Right cardiac atrium (tissue), 5 donors: Measurements from ENCODE around the gene SDK1. TPM values are rescaled to one million over a fixed set of nuclear protein-coding genes. Genes with fewer than 3 reads are reported as not detected.

Experiments used
- ATAC-seq, 2 donors: fragments of 200-7000 bp; cut with Tn5 transposase; one replicate each; pipeline versions ENCODE4 v1.8.0 to v1.9.1; 2020; ENCODE audit warnings: moderate library complexity in 2 of 2, mild to moderate bottlenecking in 1 of 2
- DNase-seq, 3 donors: peaks; one replicate each; pipeline ENCODE4 v3.0.0-alpha.2; 2020
- H3K27ac ChIP-seq: one replicate; pipeline ENCODE4 v1.5.1; 2013; ENCODE audit warnings: mild to moderate bottlenecking, low read length, control low read depth, moderate library complexity
- H3K27me3 ChIP-seq: one replicate; pipeline ENCODE4 v1.6.1; 2013; ENCODE audit not compliant: control insufficient read depth, insufficient read depth
- H3K4me1 ChIP-seq: one replicate; pipeline ENCODE4 v1.6.1; 2013; ENCODE audit warnings: low read length; ENCODE audit not compliant: control insufficient read depth, insufficient read depth
- H3K4me3 ChIP-seq: one replicate; pipeline ENCODE4 v1.5.1; 2013; ENCODE audit warnings: low read length, control low read depth
- H3K9me3 ChIP-seq: one replicate; pipeline ENCODE4 v1.6.1; 2013; ENCODE audit warnings: low read length; ENCODE audit not compliant: control insufficient read depth
- WGBS: extraction: QIAGEN DNeasy Blood & Tissue Kit; methylation state at CpG from one replicate; pipeline ENCODE4 v1.1.7; 2013; 5-methylcytosine and 5-hydroxymethylcytosine counted together
- intact Hi-C, 4 donors: fragments of 100-400 bp; cut with DNase I; formaldehyde crosslinking; loops; one replicate each; pipeline versions ENCODE4 v1.11.0 to v1.14.0; 2022 to 2023
- polyA plus RNA-seq: library from polyadenylated mRNA; stranded (reverse); fragments of 200-250 nt; gene quantifications from one replicate; pipeline ENCODE4 v1.2.3, GENCODE V29; 2013
- total RNA-seq, 4 donors: library from RNA; stranded (reverse); fragmentation: NEBNext Ultra II Directional; extraction: Animal tissue kit (Norgen Biotek cat#: 25700); gene quantifications; one replicate each; pipeline ENCODE4 v1.2.1, GENCODE V29; 2021
- donor health status: healthy with polysubstance abuse.
- donor health status: DM: no; HTN: yes; CAD: no.
- donor health status: DM: no; HTN: no; CAD: no.
- donor health status: DM: no; HTN: yes; CAD: no; lungs with severe emphysema.
- donor health status: DM: yes; HTN: yes; CAD: no.

SDK1 gene
- total and polyA plus RNA-seq, 5 donors, result 0.97 to 3.2 (median 2.4) TPM

- no peak for DNase-seq
- Histone ChIP-seq H3K9me3 (no peaks in the 10 kb centered on the region), H3K4me3 (no peak overlapping the region), H3K4me1 (no peaks in the 10 kb centered on the region), H3K27me3 (no peaks in the 10 kb centered on the region), H3K27ac (no peak overlapping the region)
- 80% methylated on average over 3 of the region's 3 CpGs for WGBS
- intact Hi-C loops, result no loop called here
- ATAC-seq, result no peak
Measured at GRCh38 chr7:4279216-4279615, 978.2 kb downstream of the SDK1 start.

DNA sequence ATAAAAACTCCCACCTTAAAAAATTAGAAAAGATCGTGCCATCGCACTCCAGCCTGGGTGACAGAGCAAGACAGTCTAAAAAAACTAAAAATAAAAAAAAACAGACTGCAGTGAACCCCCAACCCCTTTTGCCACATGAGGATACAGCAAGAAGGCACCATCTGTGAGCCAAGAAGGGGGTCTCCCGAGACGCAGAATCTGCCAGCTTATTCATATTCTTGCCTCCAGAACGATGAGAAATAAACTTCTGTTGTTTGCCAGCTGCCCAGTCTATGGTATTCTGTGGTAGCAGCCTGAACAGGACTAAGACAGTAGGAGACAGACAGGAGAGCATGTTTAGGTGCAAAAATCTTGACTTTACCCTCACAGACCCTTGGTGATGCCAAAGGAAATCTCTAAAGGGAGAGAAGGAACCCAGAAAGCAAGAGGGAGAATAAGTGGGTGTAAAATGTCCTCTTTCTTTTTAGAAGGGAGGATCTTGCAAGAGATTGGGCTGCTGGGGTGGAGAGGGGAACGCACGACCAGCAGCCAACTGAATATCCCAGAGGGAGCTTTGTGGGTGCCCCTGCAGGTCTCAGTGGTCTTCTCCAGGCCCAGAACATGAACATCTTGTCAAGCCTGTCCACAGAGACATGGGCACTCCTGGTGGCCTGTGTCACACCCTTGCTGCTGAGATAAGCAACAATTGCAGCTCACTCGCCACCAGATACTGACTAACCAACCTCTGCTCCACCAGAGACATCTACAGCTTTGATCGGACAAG, 980.4 kb downstream of the SDK1 start:
- intact Hi-C loops, result no loop called here
- 67% methylated on average over 9 of the region's 9 CpGs for WGBS
- no peak overlapping the region for H3K27ac ChIP-seq
- ATAC-seq (no peak), DNase-seq (no peak)
- H3K9me3 ChIP-seq, result no peaks in the 10 kb centered on the region
- H3K27me3 ChIP-seq, result no peaks in the 10 kb centered on the region
- no peak overlapping the region for H3K4me3 ChIP-seq
- no peaks in the 10 kb centered on the region for H3K4me1 ChIP-seq

DNA sequence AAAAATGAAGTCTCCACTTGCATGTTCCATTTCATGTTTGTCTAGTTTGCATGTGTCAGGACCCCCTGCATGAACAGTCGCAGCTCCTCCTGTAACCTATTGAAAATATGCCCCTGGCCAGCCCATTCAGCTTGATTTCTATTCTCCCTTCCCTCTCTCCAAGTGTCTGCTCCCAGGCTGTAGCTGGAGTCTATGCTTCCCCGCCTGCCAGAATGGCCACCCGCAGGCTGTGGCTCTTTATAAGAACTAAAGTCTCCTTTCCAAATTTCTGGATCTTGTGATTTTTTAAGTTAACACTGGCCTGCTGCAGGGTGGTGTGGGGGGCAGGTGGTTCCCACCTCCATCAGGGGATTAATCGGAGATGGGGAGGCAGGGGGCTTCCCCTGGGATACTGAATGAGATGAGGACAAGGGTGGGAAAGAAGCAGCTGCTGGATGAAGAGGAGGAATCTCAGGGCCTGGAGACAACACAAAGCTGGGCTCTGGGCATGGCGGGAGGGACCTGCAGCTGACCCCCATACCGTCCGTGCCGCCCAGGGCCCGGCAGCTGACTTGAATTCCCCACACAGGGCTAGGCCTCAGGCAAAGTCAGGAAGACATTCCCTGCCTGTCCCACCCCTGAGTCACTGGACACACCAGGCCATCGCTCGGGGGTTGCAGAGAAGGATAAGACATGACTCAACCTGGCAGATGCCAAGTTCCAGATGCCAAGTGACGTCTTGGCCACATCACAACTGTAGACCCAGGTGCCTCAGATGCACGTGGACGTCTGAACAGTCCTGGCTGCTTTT, 981.6 kb downstream of the SDK1 start:
- no peaks in the 10 kb centered on the region for H3K9me3 ChIP-seq
- no peak overlapping the region for H3K4me3 ChIP-seq
- intact Hi-C loops, result no loop called here
- H3K27me3 ChIP-seq, result no peaks in the 10 kb centered on the region
- ATAC-seq (no peak), DNase-seq (no peak)
- 78% methylated on average over 14 of the region's 14 CpGs for WGBS
- no peaks in the 10 kb centered on the region for H3K4me1 ChIP-seq
- H3K27ac ChIP-seq, result no peak overlapping the region

GRCh38 chr7:4286351-4286750, 985.3 kb downstream of the SDK1 start:
- ATAC-seq (no peak), DNase-seq (no peak)
- Histone ChIP-seq H3K27me3 (no peaks in the 10 kb centered on the region), H3K9me3 (no peaks in the 10 kb centered on the region), H3K4me3 (no peak overlapping the region), H3K27ac (no peak overlapping the region), H3K4me1 (no peaks in the 10 kb centered on the region)
- intact Hi-C loops, result no loop called here
- 46% methylated on average over 9 of the region's 9 CpGs for WGBS

- WGBS, result 89% methylated on average over 1 of the region's 1 CpG
- no peak for ATAC-seq
- Histone ChIP-seq H3K4me3 (no peak overlapping the region), H3K4me1 (no peaks in the 10 kb centered on the region), H3K27me3 (no peaks in the 10 kb centered on the region), H3K9me3 (no peaks in the 10 kb centered on the region), H3K27ac (no peak overlapping the region)
- intact Hi-C loops, result no loop called here
- DNase-seq, result no peak
Measured at GRCh38 chr7:4288791-4289394, 987.8 kb downstream of the SDK1 start.

DNA sequence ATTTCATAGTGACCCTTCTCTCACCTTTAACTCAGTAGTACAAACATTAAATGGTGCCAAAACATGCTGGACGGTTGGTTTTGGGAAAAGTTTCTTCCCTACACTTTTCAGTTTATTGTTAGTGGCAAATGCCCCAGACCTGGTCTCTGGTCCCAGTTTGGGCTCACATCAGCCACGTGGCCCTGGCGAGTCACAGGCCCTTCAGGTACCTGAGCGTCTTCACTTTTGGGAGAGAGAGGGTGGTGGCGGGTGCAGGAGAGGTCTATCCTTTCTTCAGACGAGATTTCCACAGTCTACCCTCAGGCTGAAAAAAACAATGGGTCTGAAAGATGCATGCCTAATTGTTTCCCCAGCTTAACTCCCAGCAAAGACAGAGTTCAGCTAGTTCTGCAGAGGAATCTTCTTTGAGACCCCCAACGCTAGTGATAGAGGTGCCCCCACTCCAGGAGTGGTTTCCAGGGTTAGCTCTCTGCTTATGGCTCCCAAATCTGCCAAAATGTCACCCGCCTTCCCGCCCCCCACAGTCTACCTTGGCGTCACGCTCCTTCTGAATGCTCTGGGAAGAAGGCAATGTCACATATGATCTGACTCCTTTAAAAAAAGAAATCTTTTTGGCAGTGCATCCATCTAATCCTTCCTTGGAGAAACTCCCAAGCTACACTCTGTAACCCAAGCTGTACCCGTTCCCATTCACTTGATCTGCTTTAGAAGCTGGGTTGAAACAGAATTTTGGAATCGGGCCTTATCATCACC, 996.3 kb downstream of the SDK1 start:
- 81% methylated on average over 13 of the region's 13 CpGs for WGBS
- H3K27me3 ChIP-seq, result no peaks in the 10 kb centered on the region
- H3K4me1 ChIP-seq, result no peaks in the 10 kb centered on the region
- H3K4me3 ChIP-seq, result no peak overlapping the region
- ATAC-seq (no peak), DNase-seq (no peak)
- H3K27ac ChIP-seq, result no peak overlapping the region
- intact Hi-C loops, result no loop called here
- no peaks in the 10 kb centered on the region for H3K9me3 ChIP-seq

DNA sequence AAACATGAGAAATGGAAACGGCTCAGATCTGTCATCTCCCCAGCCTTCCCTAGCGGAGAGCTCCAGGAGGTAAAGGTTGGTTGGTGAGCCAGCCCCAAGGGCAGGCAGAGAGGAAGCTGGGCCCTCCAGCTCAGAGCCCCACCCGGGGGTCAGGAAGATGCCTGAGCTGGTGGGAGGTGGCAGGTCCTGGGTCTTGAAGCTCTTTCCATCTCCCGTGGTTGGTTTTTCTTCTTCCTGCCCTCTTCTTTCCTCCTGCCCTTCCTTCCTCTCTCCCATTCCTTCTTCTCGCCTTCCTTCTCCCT, 996.8 kb downstream of the SDK1 start:
- H3K27me3 ChIP-seq, result no peaks in the 10 kb centered on the region
- H3K4me3 ChIP-seq, result no peak overlapping the region
- WGBS, result 76% methylated on average over 5 of the region's 5 CpGs
- H3K27ac ChIP-seq, result no peak overlapping the region
- H3K9me3 ChIP-seq, result no peaks in the 10 kb centered on the region
- H3K4me1 ChIP-seq, result no peaks in the 10 kb centered on the region
- intact Hi-C loops, result no loop called here
- no peak for ATAC-seq
- no peak for DNase-seq

DNA sequence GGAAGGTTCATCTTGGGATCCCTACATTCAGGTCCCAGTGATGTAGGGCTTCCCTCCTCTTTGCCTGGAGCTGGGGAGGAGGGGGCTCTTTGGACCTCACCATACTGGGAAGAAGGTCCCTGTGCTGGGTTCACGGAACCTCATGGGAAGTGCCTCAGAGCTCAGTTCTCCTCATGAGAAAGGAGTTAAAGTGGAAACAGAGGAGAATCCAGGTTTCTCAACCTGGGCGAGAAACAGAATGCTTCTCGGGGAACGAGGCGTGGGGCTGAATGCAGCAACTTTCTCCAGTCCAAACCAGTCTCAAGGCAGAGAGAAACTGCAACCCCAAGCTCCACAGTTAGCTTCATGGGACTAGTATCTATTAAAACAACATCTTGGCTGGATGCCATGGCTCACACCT, 998.4 kb downstream of the SDK1 start:
- DNase-seq, result no peak
- intact Hi-C loops, result no loop called here

GRCh38 chr7:4302203-4302905, 1001.3 kb downstream of the SDK1 start:
- H3K27ac ChIP-seq, result no peak overlapping the region
- no peak overlapping the region for H3K4me3 ChIP-seq
- ATAC-seq (no peak), DNase-seq (no peak)
- no peaks in the 10 kb centered on the region for H3K27me3 ChIP-seq
- intact Hi-C loops, result no loop called here
- H3K4me1 ChIP-seq, result no peaks in the 10 kb centered on the region
- H3K9me3 ChIP-seq, result no peaks in the 10 kb centered on the region
- 91% methylated on average over 19 of the region's 19 CpGs for WGBS

More for the DNA sequence above, 998.4 kb downstream of the SDK1 start:
- ATAC-seq, result no peak
- no peak overlapping the region for H3K4me3 ChIP-seq
- no peaks in the 10 kb centered on the region for H3K9me3 ChIP-seq
- H3K27me3 ChIP-seq, result no peaks in the 10 kb centered on the region
- 89% methylated on average over 5 of the region's 5 CpGs for WGBS
- H3K4me1 ChIP-seq, result no peaks in the 10 kb centered on the region
- H3K27ac ChIP-seq, result no peak overlapping the region

DNA sequence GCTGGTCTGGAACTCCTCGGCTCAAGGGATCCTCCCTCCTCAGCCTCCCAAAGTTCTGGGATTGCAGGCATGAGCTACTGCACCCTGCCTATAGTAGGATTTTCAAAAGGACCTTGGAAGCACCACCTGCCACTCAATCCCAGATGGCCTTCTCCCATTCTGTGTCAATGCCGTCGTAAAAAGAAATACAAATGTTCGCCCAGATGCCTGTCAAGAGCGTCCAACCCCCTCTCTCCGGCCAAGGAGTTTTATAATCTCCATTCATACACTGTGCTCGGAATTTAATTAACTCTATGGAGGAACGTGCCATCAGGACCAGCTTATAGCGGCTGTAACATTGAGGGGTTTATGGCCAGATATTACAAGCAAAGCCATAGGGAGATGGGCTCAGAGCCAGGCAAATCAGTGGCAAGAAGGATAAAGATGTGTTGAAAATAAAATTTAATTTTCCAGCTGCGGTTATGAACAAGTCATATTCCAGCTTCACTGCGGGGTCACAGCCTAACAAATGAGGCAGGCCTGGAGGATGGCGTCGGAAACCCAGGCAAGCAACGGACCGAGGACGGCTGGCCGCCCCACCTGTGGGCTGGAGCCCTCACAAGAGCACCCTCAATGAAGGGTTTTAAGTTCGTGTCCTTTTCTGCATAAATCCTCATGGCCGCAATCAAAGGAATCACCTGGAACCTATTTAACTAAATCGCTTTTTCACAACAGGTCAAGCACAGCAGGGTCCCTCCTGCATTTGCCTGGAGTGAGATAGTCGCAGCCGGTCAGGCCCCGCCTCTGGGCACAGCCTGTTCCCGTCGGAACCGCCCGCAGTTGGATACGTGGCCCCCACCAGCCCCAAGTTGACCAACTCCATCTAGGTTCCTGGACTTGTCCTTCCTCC, 1006.5 kb downstream of the SDK1 start:
- ATAC-seq (no peak), DNase-seq (no peak)
- no peak overlapping the region for H3K4me3 ChIP-seq
- H3K4me1 ChIP-seq, result no peaks in the 10 kb centered on the region
- no peaks in the 10 kb centered on the region for H3K27me3 ChIP-seq
- no peak overlapping the region for H3K27ac ChIP-seq
- 66% methylated on average over 28 of the region's 28 CpGs for WGBS
- intact Hi-C loops, result no loop called here
- no peaks in the 10 kb centered on the region for H3K9me3 ChIP-seq
